ENCODE measurements around the gene RDX. TPM values are rescaled to one million over a fixed set of nuclear protein-coding genes. Genes with fewer than 3 reads are reported as not detected.

Gene RDX
- total and polyA plus RNA-seq, 2 experiments from 2014 or later, result 45.2 to 226 TPM

- Mint-ChIP-seq H3K27me3 (ENCODE audit: insufficient read depth, low read depth, poor library complexity) (peaks cover 5% of the 10 kb centered on the region), H3K27ac (no peak overlapping the region), H3K9me3 (peaks cover 43% of the 10 kb centered on the region), H3K4me1 (peaks cover 4% of the 10 kb centered on the region; the same call in 1 of the 3 replicates), H3K4me3 (no peak overlapping the region), H3K36me3 (ENCODE audit: low read depth) (peaks cover 18% of the 10 kb centered on the region)
- Histone ChIP-seq H3F3A (replicated peaks; ENCODE audit: low read depth) (no peaks in the 10 kb centered on the region), H3K4me3 (no peak overlapping the region), H3K4me1 (ENCODE audit: insufficient read depth) (no peaks in the 10 kb centered on the region), H3K27me3 (ENCODE audit: insufficient read depth) (no peaks in the 10 kb centered on the region), H3K79me2 (replicated peaks; ENCODE audit: insufficient read depth) (no peaks in the 10 kb centered on the region), H3K4me2 (no peak overlapping the region), H4K20me1 (replicated peaks; ENCODE audit: insufficient read depth) (no peaks in the 10 kb centered on the region), H3K9me2 (ENCODE audit: insufficient read depth) (peaks cover 7% of the 10 kb centered on the region; the same call in 1 of the 2 replicates), H3K36me3 (ENCODE audit: insufficient read depth) (peaks cover 6% of the 10 kb centered on the region; the same call in 1 of the 2 replicates), H3K27ac (ENCODE audit: low read depth) (no peak overlapping the region), H2AFZ (peak overlapping the region; percentile 97; the same call in 1 of the 2 replicates)
- no peak for DNase-seq (ENCODE audit: low spot score)
- ATAC-seq, result no peak
- TF ChIP-seq REST (IDR thresholded peaks at IDR 0.05; ENCODE audit: unreplicated experiment), result no peak
- TF ChIP-seq NANOG (IDR thresholded peaks at IDR 0.05; ENCODE audit: borderline replicate concordance), result no peak
- no peak for TF ChIP-seq EZH2phosphoT487 (IDR thresholded peaks at IDR 0.05; ENCODE audit: unreplicated experiment)
- TF ChIP-seq ZNF114 (CRISPR knock-in tag; IDR thresholded peaks at IDR 0.05), result no peak
- no peak for TF ChIP-seq ZNF462 (CRISPR knock-in tag; IDR thresholded peaks at IDR 0.05)
- no peak for TF ChIP-seq EZH2 (IDR thresholded peaks at IDR 0.05; ENCODE audit: low read depth, unreplicated experiment)
- no peak for TF ChIP-seq CTCF (conservative IDR thresholded peaks at IDR 0.05; ENCODE audit: low read depth in 2 of 2)
- no peak for TF ChIP-seq STAT1 (IDR thresholded peaks at IDR 0.05; ENCODE audit: unreplicated experiment)
- TF ChIP-seq POLR2AphosphoS5 (IDR thresholded peaks at IDR 0.05; ENCODE audit: low read depth), result no peak
- no peak for TF ChIP-seq CREB1 (CRISPR knock-in tag; IDR thresholded peaks at IDR 0.05; ENCODE audit: low read depth)
- TF ChIP-seq ZNF331 (CRISPR knock-in tag; IDR thresholded peaks at IDR 0.05; ENCODE audit: low read depth), result no peak
Observed at GRCh38 chr11:110329445-110329844, 33.0 kb upstream of the RDX start.

Data from GM23338 (cell line).